GM21526 (cell line): ENCODE results near the gene SV2C.
"Not testable (repeated sequence)": the region's sequence is repeated elsewhere in the genome, so short reads cannot be mapped to it uniquely, and the experiment has no call there.

Source experiments
- ATAC-seq: cut with Tn5 transposase; IDR thresholded peaks from one replicate; pipeline ENCODE4 v1.9.1; 2021; ENCODE audit warnings: moderate library complexity; ENCODE audit not compliant: unreplicated experiment, low FRiP score

The SV2C gene

DNA sequence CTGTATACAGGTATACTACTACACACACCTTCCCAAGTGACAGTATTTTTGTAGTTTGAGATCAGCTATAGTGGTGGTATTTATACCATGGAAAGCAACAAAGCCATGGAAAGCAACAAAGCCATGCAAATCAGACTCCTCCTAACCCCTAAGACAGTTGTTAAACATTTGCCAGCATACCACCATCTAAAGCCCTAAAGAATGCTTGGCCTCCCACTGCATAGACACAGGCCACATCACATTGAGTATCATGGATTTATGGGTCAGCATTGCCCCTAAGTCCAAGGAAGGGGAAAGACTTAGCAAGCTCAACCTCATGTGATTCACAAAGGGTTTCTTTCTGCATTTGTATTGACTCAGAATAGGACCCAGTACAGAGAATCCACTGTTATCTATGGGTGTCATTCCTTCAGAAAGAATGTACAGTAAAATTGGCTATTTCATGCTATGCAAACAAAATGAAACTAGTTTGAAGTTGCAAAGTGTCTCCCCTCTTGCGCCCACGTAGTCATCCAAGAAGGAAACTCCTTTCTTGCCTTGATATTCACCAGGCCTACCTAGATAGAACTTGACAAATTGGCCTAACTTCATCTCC is 249.5 kb downstream of the SV2C start:
- no peak for ATAC-seq

DNA sequence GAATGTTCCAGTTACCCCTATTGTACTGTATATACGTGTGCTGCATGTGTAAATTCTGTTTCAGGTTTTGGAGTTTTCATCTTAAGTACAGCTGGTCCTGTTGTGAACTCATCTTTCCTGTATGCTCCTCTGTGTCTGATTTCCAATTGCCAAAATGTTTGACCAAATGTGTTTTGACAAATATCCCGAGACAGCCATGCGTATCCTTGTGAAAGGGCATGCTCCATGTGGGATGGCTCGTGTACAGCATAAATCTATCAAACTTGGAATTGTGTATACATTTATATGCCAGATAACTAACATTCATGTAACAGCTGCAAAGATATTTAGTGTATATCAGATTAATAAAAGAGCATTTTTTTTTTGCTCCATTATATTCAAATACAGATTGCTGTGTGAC is 250.4 kb downstream of the SV2C start:
- no peak for ATAC-seq

DNA sequence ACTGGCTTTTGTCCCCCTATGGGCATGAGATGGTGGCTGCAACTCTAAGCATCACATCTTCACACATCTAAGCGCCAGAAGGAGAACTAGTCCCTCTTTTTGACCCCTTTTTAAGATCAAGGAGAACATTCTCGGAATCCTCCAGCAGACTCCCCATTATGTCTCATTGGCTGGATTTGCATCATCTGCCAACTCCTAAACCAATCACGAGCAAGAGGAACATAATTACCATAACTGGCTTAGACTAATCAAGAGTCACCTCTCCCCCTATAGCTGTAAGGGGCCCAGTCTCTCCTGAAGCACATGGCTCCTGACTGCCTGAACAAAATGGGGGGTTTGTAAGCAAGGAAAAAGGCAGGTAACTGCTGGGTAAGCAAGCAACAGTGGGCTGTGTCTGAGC is 251.4 kb downstream of the SV2C start:
- no peak for ATAC-seq

DNA sequence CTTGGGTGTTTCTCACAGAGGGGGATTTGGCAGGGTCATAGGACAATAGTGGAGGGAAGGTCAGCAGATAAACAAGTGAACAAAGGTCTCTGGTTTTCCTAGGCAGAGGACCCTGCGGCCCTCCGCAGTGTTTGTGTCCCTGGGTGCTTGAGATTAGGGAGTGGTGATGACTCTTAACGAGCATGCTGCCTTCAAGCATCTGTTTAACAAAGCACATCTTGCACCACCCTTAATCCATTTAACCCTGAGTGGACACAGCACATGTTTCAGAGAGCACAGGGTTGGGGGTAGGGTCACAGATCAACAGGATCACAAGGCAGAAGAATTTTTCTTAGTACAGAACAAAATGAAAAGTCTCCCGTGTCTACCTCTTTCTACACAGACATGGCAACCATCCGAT is 252.3 kb downstream of the SV2C start:
- ATAC-seq = not testable (repeated sequence)

DNA sequence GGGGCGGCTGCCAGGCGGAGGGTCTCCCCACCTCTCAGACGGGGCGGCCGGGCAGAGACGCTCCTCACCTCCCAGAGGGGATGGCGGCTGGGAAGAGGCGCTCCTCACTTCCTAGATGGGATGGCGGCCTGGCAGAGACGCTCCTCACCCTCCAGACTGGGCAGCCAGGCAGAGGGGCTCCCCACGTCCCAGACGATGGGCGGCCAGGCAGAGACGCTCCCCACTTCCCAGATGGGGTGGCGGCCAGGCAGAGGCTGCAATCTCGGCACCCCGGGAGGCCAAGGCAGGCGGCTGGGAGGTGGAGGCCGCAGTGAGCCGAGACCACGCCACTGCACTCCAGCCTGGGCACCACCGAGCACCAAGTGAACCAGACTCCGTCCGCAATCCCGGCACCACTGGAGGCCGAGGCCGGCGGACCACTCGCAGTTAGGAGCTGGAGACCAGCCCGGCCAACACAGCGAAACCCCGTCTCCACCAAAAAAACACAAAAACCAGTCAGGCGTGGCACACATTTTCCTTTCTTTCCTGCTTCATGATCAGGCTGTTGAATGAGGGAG is 253.1 kb downstream of the SV2C start:
- ATAC-seq = not testable (repeated sequence)

DNA sequence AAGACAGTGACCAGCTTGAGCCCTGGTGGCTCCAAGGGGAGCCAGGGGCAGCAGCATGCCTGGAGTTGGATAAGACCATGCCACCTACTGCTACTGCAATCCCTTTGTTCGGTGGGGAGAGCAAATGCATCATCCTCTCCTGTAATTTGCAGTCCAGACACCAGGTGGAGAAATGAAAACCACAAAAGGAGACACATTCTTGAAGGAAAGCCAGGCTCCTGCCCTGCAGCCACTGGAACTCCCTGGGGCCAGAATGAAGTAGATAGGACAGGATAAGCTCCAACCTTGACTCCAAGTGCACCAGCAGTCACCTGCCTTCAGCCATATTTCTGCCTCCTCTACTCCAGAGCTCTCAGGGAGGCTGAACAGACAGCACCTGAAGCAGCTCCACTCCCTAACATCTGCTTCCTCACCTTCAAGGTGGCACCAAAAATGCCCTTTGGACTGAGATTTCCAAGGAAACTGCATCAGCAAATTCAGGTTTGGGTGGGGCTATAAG is 254.8 kb downstream of the SV2C start:
- ATAC-seq = no peak

DNA sequence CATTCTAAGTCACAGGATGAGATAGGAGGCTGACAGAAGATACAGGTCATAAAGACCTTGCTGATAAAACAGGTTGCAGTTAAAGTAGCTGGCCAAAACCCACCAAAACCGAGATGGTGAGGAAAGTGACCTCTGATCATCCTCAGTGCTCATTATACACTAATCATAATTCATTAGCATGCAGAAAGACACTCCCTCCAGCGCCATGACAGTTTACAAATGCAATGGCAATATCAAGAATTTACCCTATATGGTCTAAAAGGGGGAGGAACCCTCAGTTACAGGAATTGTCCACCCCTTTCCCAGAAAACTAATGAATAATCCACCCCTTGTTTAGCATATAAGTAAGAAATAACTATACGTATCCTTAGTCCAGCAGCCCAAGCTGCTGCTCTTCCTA is 256.7 kb downstream of the SV2C start:
- no peak for ATAC-seq

DNA sequence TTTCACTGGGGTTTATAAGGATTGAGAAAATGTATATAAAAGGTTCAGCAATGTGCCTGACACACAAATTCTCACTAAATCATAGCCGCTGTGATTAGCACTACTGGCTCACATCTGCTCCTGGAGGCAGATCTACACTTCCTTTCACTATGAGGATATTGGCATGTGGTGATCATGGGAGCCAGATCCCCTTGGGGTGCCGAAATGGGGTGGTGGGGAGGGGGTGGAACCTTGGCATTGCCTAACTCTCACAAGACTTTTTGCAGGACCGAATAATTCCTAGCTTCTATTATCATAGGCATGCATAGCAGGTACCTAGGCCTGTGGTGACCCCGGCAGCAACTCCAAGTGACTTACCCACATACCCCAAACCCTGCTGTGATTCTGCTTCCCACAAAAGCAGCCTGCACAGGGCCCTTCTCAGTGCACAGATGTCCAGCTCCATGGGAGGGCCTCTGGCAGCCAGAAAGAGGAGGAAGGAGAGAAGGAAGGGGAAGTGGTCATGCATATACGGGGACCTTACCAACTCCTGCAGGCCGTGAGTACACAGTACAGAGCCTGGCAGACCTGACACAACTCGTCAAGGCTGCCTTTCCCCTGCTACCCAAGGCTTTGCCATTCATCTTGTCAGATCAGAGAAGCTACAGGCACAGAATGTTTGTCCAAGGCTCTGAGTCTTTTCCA is 258.6 kb downstream of the SV2C start:
- ATAC-seq = no peak

DNA sequence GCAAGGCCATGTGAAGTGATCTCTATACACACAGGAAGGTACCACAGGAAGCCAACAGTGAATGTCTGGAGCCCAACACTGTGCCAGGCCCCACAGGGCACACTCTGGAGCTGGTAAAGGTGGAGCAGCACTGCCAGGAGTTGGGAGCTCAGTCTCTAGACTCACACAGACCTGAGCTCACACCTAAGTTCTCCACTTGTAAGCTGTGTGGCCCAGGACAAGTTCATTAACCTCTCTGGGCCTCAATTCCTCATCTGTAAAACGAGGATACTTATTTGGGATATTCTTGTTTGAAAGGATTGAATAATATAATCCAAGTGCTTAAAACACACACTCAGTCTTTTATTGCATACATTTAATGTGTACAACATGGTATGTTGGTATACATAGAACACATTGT is 259.3 kb downstream of the SV2C start:
- no peak for ATAC-seq

DNA sequence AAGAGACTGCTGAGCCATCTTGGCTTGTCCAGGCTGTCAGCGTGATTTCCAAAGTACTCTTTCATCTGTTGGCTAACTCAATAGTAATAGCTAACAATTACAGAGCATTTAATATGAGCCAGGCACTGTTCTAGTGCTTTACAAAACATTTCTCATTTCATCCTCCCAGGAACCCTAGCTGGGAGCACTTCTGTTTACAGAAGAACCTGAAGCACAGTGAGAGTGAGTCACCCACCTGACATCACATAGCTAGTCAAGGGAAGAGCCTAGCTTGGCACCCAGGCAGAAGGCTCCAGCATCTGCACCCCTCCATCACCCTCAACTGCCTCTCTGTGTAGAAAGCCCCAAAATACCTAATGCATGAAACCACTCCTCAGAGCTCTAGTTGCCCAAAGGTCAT is 262.4 kb downstream of the SV2C start:
- no peak for ATAC-seq

DNA sequence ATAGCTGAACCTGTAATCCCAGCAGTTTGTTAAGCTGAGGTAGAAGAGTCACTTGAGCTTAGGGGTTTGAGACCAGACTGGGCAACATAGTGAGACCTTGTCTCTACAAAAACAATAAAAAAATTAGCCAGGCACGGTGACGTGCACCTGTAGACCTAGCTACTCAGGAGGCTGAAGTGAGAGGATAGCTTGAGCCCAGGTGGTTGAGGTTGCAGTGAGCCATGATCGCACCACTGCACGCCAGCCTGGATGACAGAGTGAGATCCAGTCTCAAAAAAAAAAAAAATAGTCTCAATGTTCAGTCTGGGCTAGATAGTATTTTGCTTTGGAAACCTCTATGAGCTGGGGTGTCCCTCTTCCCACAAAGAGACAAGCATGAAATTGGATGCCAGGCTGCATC is 268.0 kb downstream of the SV2C start:
- ATAC-seq = peak; percentile 22

DNA sequence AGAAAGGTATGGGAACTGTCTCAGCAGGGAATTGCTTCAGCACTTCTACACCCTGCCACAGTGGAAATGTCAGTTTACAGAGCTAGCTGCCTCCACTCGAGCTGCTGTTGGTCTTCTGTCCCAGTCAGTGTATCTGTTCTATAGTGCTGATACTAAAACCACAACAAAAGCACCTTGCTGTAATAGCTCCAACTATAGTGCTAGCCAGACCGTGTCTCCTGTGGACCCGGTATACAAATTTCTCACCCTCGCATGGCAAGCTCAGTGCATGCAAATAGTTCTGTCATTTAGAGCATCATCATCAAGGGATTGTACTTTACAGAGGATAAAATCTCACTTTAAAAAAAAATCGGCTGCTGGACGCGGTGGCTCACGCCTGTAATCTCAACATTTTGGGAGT is 268.4 kb downstream of the SV2C start:
- peak; percentile 99 for ATAC-seq

DNA sequence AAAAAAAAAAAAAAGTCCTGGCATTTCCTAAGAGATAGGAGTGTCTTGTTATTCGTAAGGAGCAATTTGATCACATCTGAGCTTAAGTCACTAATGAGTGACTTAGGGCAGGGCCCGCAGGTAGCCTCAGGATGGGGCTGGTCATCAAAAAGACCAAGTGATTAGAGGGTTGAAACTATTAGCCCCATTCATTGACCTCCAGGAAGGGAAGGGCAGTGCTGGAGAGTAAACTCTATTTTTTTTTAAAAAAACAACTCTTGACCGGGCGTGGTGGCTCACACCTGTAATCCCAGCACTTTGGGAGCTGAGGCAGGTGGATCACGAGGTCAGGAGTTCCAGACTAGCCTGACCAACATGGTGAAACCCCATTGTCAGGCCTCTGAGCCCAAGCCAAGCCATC is 273.7 kb downstream of the SV2C start:
- ATAC-seq = no peak

DNA sequence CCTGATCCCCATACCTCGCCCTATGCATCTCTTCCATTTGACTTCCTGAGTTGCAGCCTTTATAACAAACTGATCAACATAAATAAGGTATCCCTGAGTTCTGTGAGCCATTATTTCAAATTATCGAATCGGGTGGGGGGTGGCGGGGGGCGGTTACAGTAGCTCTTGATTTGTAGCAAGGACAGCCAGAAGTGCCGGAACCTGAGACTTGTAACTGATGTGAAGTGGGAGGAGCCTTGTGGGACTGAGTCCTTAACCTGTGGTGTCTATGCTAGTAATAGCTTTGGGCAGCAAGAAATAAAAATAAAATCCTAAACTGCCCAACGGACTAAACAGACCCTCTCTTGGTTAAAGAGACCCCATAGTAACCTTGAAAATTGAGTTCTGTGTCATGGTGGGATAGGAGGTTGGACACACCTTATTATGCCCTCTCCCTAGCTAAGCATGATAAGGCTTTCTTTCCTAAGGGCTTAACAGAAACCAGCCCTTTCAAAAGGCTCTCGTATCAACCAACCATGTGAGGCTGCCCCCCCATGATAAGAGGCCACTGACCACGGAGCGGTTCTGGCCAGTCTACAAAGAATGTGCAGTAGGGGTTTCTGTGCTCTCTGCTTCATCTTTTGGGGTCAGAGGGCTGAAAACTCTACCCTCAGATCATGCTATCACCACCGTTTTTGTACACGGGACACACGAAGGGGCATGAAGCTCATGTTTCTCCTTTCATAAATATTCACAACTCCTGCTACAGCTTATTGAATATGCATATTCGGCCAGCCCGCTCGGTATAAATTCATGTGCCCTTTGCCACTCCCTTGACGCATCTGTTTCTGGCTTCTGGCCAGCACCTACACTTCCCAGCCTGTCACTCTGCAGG is 280.4 kb downstream of the SV2C start:
- no peak for ATAC-seq

DNA sequence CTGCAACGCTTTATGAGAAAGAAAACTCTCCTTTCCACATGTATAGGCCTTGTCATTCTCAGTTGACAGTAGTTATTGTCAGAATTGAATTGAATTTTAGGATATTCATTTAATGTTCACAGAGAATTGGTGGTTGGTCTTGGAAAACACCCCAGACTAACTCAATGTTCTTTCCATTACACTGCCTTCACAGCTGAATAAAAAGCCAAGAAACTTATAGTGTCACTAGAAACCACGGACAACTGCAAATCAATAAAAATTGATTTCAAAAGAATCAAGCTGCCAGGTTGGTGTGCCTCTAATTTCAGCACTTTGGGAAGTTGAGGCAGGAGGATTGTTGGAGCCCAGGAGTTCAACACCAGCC is 281.0 kb downstream of the SV2C start:
- ATAC-seq = no peak

DNA sequence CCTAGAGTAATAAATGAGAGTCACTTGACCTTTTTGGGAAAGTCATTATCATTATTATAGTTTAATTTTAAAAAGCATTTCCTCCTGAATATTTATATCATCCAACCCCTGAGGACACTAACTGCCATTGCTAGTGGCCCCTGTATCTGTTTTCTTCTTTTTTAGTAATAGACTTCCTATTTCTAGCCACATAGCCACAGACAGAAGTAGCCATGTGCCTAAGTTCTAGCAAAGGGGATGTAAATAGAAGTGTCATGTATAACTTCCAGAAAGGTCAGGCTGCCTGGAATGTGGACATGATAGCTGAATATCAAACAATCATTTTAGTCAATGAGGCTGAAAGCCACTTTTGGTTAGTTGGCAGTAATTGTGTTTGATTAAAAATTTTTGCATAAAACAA is 282.4 kb downstream of the SV2C start:
- no peak for ATAC-seq

DNA sequence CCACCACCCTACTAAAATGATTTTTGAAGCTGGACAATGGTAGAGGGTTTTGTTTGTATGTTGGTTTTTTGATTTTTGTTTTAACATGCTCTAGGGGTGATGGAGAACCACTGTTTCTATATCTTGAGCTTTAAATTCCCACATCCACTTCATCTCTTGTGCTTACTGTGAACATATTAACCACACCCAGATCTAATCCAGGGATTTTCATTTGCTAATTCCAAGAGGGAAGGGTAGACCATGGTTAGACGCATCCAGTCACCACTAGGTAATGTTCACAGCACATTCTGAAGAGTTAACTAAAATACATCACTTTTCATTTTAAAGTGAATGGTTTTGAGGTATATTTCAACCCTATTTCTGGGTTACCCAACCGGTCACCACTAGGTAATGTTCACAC is 283.4 kb downstream of the SV2C start:
- no peak for ATAC-seq

DNA sequence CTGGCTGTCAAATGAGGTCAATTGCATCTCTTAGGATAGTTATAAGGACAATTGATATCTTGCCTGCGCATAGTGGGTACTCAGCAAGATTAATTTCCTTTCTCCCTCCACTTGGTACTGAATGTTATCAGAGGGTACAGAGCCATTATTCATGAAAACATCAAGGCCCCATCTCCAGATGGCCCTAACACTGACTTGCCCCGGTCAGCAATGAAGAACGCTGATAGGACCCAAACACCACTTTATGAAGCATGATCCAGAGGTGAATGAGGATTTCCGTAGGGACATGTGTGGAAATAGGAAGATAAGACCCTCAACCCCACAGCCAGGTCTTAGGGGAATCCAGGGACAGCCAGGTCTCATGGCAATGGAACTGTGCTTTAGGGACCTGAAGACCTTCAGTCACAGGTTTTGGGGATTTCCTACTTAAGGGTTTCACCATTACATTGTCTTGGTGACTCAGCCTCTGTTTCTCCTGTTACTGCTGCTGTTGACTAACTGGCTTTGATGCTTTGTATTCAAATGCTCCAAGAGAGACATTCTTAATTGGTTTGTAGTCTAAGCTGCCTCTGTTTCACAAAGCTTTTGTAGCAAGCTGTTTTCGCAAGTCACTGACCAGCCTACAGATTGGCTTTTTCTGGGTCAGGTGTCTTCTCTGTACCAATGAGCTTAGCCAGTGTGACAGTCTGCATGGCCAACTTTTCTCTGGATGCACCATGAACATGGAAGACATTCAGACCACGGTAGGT is 284.6 kb downstream of the SV2C start:
- no peak for ATAC-seq

DNA sequence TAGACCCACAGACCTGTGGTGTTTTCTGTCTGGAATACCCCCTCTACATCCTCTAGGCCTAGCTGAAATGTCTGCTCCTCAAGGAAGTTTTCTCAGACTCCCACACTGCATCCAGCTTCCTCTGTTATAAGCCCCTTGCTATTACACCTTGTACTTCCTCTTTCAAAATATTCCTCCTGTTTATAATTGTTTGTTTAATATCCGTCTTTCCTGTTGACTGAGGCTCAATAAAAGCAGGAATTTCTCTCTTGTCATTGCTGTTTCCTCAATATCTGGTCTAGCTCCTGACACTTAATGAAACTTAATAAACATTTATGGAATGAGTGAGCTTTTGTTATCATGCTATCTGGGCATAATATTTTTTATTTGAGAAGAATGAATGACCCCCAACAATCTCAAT is 285.8 kb downstream of the SV2C start:
- ATAC-seq = no peak

DNA sequence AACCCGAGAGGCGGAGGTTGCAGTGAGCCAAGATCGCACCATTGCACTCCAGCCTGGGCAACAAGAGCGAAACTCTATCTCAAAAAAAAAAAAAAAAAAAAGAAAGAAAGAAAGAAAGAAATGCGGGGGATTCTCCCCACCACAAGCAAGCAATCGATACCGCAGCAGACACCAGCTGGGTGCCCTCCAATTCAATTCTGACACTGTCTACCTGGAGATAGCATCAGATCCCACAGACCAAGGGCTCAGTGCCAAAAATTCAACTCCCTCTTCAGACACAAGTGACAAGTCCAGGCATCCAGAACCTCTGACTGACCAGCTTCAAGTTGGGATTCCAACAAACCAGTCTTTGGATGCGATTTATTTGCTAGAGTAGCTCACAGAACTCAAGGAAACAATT is 286.5 kb downstream of the SV2C start:
- not testable (repeated sequence) for ATAC-seq

DNA sequence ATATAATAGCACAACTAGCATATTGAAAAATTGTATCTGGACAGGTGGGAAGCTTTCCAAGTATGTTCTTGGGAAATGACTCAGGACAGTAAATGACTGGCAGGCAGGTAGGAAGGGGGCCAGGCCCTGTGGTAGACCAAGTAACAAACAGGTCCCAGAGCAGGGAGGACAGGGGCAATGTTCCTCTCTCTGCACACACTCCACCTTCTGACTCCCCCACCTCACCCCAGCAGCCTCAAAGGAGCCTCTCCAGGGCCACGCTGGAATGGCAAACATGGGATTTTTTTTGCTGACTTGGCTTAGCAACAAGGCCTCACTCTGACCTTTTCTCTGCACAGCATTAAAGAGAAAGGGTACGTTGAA is 288.8 kb downstream of the SV2C start:
- ATAC-seq = no peak
